IPS-NIHi11 (cell line): Measurements from ENCODE around the gene NOL9.
"Not testable (repeated sequence)": the region's sequence is repeated elsewhere in the genome, so short reads cannot be mapped to it uniquely, and the experiment has no call there.

Experiments
- DNase-seq: peaks from one replicate; pipeline ENCODE4 v3.0.0; 2012; ENCODE audit warnings: mixed read lengths, low spot score

The NOL9 gene

GRCh38 chr1:6554031-6554906, at the start of gene NOL9:
Gene NOL9, minus strand, starts transcription at chr1:6554513. Its CDS starts 11 bp downstream, at chr1:6554502.
- peak; percentile 99 for DNase-seq

GRCh38 chr1:6603238-6603914, 49.1 kb upstream of the NOL9 start:
- DNase-seq = no peak

- DNase-seq = peak; percentile 90
These were observed 48.4 kb upstream of the NOL9 start, which contains the start of gene KLHL21 for GRCh38 chr1:6602669-6603237. Gene KLHL21, minus strand, starts transcription at chr1:6602869. Its CDS starts 52 bp downstream, at chr1:6602817.

GRCh38 chr1:6601923-6602668, 47.8 kb upstream of the NOL9 start:
- DNase-seq = peak; percentile 66

- peak; percentile 50 for DNase-seq
These were observed 47.0 kb upstream of the NOL9 start for GRCh38 chr1:6601049-6601922.

GRCh38 chr1:6600410-6601048, 46.2 kb upstream of the NOL9 start:
- DNase-seq = no peak

- DNase-seq = not testable (repeated sequence)
These were observed 45.7 kb upstream of the NOL9 start for GRCh38 chr1:6599991-6600390.

- DNase-seq = no peak
These were observed 45.0 kb upstream of the NOL9 start for GRCh38 chr1:6599141-6599975.

- no peak for DNase-seq
These were observed 43.4 kb upstream of the NOL9 start for GRCh38 chr1:6597777-6598131.

GRCh38 chr1:6596886-6597776, 42.8 kb upstream of the NOL9 start:
- no peak for DNase-seq

GRCh38 chr1:6596351-6596750, 42.0 kb upstream of the NOL9 start:
- DNase-seq = no peak

GRCh38 chr1:6594977-6595740, 40.8 kb upstream of the NOL9 start:
- DNase-seq = no peak

- DNase-seq = no peak
These were observed 39.5 kb upstream of the NOL9 start for GRCh38 chr1:6593810-6594209.

- DNase-seq = no peak
These were observed 38.7 kb upstream of the NOL9 start for GRCh38 chr1:6592865-6593593.

GRCh38 chr1:6592441-6592840, 38.1 kb upstream of the NOL9 start:
- DNase-seq = no peak

GRCh38 chr1:6591644-6592043, 37.3 kb upstream of the NOL9 start:
- no peak for DNase-seq

- no peak for DNase-seq
These were observed 36.9 kb upstream of the NOL9 start for GRCh38 chr1:6591222-6591621.
